GM12872 (cell line): ENCODE data around the gene TIAL1.

Experiments used
- TF ChIP-seq, protein P1 (sequence below): IDR thresholded peaks from 3 replicates; pipeline ENCODE4 v1.5.1; 2011; ENCODE audit warnings: low read depth, mild to moderate bottlenecking, low read length, moderate library complexity; ENCODE audit not compliant: insufficient read depth

TIAL1 gene

GRCh38 chr10:119538632-119539358 is 58.0 kb downstream of the TIAL1 start:
- TF ChIP-seq, protein P1, sequence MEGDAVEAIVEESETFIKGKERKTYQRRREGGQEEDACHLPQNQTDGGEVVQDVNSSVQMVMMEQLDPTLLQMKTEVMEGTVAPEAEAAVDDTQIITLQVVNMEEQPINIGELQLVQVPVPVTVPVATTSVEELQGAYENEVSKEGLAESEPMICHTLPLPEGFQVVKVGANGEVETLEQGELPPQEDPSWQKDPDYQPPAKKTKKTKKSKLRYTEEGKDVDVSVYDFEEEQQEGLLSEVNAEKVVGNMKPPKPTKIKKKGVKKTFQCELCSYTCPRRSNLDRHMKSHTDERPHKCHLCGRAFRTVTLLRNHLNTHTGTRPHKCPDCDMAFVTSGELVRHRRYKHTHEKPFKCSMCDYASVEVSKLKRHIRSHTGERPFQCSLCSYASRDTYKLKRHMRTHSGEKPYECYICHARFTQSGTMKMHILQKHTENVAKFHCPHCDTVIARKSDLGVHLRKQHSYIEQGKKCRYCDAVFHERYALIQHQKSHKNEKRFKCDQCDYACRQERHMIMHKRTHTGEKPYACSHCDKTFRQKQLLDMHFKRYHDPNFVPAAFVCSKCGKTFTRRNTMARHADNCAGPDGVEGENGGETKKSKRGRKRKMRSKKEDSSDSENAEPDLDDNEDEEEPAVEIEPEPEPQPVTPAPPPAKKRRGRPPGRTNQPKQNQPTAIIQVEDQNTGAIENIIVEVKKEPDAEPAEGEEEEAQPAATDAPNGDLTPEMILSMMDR = no peak

- TF ChIP-seq, protein P1 = no peak
Measured at GRCh38 chr10:119537953-119538630, 58.7 kb downstream of the TIAL1 start.

- TF ChIP-seq, protein P1 = no peak
Measured at GRCh38 chr10:119536508-119537025, 60.2 kb downstream of the TIAL1 start.

DNA sequence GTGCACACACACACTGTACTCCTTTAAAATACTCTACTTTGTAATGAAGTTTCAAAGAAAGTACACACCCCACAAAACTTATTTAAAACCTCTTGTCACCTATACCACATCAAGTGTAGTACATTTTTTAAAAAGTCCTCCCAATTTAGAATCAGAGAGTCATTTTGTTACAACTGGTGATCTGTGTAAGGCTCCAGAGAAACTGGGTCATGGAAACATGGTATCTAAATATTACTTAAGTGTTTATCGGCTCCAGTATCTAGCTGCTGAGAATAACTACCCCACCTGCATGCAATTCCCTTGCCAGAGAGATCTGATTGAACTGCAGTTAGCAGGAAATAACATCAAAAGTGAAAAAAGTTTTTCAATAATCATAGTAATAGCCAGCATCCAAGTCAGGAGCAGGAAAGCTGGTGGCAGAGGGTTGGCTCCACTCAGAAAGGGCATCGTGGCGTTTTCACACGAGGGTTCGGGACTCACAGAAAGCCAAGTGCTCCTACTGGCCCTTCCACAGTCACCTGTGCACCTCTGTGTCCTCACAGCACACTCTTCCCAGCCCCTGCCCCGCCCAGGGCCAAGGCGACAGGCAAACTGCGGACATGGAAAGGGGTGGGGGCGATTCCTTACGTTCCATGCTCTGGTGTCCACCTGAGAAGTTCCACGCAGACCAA is 60.8 kb downstream of the TIAL1 start:
- TF ChIP-seq, protein P1 = no peak

DNA sequence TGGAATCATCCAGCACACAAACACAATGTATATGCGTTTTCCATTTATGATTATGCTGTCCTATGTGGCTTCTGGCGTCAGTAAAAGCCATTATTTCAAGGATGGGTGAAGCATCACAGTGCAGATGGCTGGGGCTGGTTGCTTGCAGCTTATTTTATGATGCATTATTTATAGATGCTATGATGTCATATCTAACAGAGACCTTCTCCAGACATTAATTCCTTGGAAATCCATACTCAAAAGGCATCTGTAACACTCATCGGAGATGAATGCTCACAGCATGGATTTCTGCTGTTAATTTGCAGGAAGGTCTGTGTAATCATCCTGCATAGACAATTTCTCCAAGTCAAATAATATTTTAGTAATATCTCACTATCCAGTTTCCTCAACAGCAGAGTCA is 61.5 kb downstream of the TIAL1 start:
- TF ChIP-seq, protein P1 = no peak

DNA sequence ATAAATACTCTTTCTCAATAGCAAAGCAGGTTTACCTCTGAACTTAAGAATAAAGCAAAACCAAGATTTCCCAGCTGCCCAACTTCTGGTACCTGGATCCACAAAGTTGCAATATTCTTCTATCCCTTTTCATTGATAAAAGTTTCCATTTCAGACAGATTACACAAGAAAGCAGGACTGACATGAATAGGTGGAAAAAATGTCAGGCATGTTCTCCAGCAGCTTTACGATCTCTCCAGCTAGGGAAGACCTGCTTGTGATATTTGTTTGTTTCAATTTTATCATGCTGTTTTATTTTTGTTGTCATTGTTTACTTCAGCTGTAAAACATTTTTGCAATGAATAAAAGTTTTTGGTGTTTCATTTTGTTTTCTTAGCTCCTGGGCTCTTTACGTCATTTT is 63.3 kb downstream of the TIAL1 start:
- TF ChIP-seq, protein P1 = no peak

GRCh38 chr10:119531067-119531466 is 65.7 kb downstream of the TIAL1 start:
- TF ChIP-seq, protein P1 = no peak
